Body of pancreas (tissue), 4 donors: ENCODE data around the gene HNRNPAB.

Experiments
- CTCF ChIP-seq, 7 experiments: fragments of 450-650 bp in 4 of 7; fragments of 200-600 bp in 3 of 7; sonication (generic) in 3 of 7; IDR thresholded peaks; one replicate each; pipeline ENCODE4 v1.5.1; 2016 to 2019; ENCODE audit warnings: antibody characterized with exemption in 7 of 7
- POLR2A ChIP-seq, 3 donors: fragments of 450-650 bp; IDR thresholded peaks; one replicate each; pipeline ENCODE4 v1.6.1; 2016; ENCODE audit warnings: antibody characterized with exemption in 3 of 3, mild to moderate bottlenecking in 2 of 3

GRCh38 chr5:178231539-178232123 is 27.3 kb downstream of the HNRNPAB start:
- TF ChIP-seq CTCF (IDR thresholded peaks at IDR 0.05), result no peak
- no peak for TF ChIP-seq POLR2A (IDR thresholded peaks at IDR 0.05)
